ENCODE data around the gene GRIN2A. TPM values are rescaled to one million over a fixed set of nuclear protein-coding genes. Genes with fewer than 3 reads are reported as not detected.

GRIN2A gene
- total RNA-seq, 1 experiment from 2014 or later, result 1.2 TPM

DNA sequence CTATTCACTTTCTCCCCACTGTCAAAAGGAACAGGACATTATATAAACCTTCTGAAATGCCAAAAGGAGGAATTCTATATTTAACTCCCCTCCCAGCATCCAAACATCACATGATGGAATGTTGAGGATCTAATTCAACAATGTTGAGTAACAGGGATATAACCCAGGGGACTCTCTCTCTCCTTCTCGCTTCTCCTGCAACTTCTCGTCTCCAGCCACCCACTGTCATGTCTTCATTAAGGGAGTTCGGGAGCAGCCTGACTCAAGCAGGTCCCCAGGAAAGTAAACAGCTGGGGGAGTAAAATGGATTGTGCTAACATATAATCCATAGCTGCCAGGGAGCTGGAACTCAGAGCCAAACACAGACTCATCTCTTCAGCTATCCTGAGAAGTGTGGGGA is 51.7 kb downstream of the GRIN2A start:
- no peak for DNase-seq (ENCODE audit: low read depth)

DNA sequence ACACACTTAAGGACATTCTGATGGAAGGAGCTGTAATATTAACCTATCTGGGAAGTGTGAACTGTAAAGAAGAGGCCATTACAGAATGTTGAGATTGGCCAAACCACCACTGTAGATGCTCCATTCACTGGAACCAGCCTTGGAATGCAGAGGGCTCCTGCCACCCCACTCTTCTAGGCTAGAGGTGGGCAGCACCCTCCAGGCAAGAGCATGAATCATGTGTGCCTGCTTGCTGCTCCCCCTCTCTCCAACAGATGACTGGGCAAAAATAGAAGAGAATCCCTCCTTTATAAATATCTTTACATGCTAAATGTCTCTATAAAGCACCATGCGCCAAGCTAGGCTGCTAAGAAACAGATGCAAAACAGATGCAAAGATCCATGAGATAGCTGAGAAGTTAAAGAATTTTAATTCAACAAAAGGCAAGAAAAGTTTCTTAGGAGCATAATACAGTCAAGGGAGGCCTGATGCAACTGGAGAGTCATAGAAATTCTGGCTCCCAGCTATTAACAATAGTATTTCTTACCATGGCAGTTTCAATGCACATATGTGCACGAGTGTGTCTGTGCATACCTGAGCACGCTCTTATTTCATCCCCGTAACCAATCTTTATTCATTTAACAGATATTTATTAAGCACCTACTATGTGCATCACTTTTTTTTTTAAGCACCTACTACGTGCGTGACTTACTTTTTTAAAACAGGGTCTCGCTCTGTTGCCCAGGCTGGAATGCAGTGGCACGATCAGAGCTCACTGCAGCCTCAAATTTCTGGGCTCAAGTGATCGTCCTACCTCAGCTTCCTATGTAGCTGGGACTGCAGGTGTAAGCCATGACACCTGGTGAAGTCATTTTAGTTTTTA is 53.6 kb downstream of the GRIN2A start:
- DNase-seq (ENCODE audit: low read depth), result peak; percentile 52

DNA sequence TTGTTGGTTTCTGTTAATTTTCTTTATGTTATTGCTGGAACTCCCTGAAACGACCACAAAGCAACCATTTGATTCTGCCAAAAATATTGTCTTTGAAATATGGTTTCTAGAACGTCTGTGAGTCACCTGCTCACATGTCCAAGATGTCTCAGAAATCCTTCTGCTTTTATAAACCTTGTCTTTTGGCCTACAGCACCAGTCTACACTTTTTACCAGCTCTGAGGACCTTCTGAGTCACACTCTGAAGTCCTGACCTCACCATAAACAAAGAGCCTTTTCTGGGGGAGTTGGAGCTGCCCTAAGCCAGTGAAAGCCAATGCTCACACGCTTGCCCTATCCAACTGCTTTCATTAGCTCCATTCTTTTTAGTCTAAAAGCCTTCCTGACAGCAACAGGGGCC is 55.5 kb downstream of the GRIN2A start:
- DNase-seq (ENCODE audit: low read depth), result peak; percentile 90

DNA sequence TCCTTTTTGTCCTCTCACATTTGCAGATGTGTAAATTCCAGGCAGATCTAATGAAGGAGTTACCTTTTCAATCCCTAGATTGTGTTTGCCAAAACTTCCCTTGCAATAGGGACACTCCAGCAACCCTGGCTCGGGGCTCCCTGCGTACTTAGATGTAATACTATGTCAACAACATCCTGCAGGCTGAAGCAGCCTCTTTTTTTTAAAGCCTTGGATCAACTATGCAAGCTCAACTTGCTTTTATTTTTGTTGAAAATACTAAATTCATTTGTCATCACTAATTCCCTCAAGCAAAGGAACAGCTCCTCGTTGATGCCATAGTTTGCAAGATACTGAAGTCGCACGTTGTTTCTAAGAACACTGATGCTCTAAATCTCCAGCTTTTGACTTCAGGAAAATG is 59.1 kb downstream of the GRIN2A start:
- DNase-seq (ENCODE audit: low read depth), result no peak

DNA sequence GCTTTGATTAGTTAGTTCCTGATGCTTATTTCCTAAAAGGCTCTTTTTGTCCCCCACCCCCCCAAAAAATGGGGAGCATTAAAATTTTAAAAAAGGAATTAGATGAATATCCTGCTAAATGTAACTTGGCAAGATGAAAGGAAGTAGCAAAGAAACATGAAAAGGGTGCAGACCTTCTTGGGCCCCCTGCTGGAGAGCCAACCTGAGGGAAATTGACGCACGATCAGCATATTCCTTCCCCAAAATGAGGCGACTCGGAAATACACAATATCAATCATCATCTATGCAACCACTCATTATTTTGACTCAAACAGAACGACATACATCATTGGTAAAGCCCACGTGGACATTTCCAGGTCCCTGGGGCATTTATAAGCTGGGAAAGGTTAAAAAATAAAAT is 59.7 kb downstream of the GRIN2A start:
- peak; percentile 54 for DNase-seq (ENCODE audit: low read depth)

- no peak for DNase-seq (ENCODE audit: low read depth)
Observed at GRCh38 chr16:10121897-10122425, 60.3 kb downstream of the GRIN2A start.

DNA sequence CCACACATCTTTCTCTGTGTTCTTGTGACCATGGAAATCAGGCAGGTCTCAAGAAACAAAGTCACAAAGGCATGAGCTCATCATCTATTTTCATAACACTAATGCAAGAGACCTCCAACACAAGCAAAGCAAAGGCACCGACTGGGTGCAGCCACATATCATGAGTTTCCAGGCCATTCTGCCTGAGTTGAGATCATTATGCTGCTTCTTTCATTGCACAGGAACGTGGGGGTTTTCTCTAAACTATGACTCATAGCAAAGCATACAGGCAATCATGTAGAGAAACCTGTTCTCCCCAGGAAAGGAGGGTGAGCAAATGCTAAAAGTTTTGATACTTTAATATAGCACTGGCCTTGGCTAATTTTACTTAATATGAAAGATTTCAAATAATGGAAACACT is 60.7 kb downstream of the GRIN2A start:
- peak; percentile 89 for DNase-seq (ENCODE audit: low read depth)

- DNase-seq (ENCODE audit: low read depth), result peak; percentile 86
Observed at GRCh38 chr16:10120953-10121352, 61.3 kb downstream of the GRIN2A start.

- DNase-seq (ENCODE audit: low read depth), result peak; percentile 89
Observed at GRCh38 chr16:10114409-10114808, 67.8 kb downstream of the GRIN2A start.

GRCh38 chr16:10113248-10113647 is 69.0 kb downstream of the GRIN2A start:
- DNase-seq (ENCODE audit: low read depth), result peak; percentile 63

- DNase-seq (ENCODE audit: low read depth), result no peak
Observed at GRCh38 chr16:10112021-10112420, 70.2 kb downstream of the GRIN2A start.

GRCh38 chr16:10111156-10111761 is 71.0 kb downstream of the GRIN2A start:
- DNase-seq (ENCODE audit: low read depth), result no peak

DNA sequence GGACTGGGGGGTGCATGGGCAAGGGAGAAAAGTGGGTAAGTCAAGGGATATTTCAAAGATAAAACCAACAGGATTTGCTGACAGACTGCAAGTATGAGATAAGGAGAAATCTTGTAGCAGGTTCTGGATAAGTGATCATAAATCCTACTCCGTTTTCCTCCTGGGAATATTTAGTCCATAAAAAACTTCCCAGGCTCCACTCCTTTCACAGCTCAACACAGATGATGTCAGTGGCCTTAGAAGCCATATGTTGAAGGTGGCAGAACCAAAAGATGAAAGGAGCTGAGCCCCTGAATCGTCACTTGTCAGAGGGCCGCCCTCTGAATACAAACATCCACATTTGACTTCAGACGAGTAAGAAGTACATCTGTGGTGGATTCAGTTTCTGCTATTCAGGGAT is 71.7 kb downstream of the GRIN2A start:
- DNase-seq (ENCODE audit: low read depth), result no peak

GRCh38 chr16:10107081-10107480 is 75.1 kb downstream of the GRIN2A start:
- DNase-seq (ENCODE audit: low read depth), result no peak

DNA sequence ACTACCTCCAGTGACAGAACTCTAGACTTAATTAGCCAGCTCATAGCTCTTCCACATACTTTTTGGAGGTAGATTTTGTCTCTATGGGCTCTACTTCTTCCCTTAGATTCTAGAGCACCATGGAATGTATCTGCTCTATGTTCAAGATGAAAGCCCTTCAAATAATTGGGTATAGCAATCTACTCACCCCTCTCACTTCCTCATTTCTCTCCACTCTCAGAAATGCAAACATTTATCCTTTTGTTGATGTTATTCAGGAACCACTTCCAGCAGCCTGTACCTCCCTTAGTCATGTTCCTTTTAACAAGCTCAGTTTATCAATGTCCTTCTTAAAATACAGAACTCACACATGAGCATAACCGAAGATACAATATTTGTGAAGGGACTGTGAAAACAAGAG is 78.5 kb downstream of the GRIN2A start:
- no peak for DNase-seq (ENCODE audit: low read depth)

DNA sequence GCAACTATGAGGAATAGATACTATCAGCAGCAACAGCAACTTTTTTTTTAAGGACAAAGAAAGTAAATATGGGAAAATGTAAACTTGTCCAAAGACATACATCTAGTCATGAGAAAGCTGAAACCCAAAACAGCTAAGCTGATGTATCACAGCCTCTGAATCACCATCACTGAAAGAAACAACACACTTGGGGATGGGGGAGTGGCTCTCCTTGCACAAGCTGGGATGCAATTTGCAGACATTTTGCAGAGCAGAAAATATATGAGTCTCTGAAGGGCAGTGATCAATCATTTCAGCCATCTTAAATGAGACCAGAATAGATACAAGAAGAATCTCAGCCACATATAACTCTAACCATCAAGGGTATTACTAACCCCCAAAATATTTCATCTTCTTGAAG is 79.1 kb downstream of the GRIN2A start:
- peak; percentile 55 for DNase-seq (ENCODE audit: low read depth)

DNA sequence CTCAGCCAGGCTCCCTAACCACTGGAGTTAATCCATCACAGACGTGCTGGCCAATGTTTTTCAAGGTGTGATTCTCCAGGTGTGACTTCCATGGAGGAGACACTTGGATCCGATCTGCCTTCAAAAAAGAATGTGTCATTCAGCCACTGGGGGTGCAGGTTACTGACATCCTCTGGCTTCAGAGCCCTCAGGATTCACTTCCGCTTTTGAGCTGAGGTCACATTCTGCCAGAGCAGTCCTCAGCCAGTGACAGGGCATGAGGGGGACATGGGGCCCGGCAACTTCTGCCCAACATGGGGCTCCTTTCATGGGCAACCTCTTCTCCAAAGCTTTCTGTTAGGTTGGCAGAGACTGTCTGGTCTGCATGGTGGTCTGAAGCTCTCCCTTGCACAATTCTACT is 81.4 kb downstream of the GRIN2A start:
- DNase-seq (ENCODE audit: low read depth), result no peak

- peak; percentile 44 for DNase-seq (ENCODE audit: low read depth)
Observed at GRCh38 chr16:10098991-10099390, 83.2 kb downstream of the GRIN2A start.

DNA sequence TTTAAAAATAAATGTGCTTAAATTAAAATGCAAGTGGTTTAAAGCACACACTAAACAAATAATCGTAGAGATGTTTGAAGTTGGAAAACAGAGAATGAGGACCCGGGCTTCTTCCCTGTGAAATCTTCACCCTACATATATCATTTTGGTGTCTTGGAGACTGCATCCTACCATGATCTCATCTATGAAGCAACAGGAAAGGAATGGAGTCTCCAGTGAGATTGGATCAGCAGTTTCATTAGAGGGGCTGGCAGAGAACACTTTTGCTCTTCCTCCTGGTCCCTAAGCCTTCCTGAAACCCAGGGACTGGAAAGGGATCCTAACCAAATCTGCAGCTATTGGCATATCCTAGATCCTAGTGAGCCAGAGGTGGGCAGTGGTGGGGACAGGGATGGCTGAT is 85.0 kb downstream of the GRIN2A start:
- peak; percentile 35 for DNase-seq (ENCODE audit: low read depth)

DNA sequence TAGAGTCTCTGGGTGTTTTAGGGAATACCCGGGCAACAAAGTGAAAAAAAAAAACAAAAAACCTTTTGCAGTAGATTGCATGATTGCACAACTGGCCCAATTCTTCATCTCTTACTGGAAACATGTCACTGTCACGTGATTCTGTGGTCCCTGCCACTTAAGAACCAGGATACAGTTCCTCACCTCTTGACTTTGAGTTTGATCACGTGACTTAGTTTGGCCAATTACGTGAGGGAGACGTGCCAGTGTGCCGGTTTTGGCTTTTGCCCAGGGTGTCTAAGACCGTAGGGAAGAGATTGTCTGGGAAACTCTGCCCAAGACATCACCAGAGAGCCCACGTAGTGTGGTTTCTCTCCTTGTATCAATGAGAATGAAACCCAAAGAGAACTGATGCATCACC is 88.7 kb downstream of the GRIN2A start:
- DNase-seq (ENCODE audit: low read depth), result peak; percentile 90

DNA sequence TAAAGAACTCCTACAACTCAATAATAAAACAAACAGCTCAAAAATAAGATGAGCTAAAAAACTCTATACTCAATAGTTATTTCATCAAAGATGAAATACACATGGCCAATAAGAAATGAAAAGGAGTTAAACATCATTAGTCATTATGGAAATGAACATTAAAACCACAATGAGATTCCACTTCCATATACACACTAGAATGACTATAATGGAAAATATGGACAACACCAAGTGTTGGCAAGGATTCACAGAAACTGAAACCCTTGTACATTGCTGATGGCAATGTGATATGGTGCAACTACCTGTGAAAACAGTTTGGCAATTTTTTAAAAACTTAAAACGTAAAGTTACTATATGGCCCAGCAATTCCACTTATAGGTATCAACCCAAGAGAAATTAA is 91.4 kb downstream of the GRIN2A start:
- peak; percentile 83 for DNase-seq (ENCODE audit: low read depth)

GRCh38 chr16:10088380-10088793 is 93.8 kb downstream of the GRIN2A start:
- peak; percentile 89 for DNase-seq (ENCODE audit: low read depth)

- peak; percentile 53 for DNase-seq (ENCODE audit: low read depth)
Observed at GRCh38 chr16:10087151-10087550, 95.1 kb downstream of the GRIN2A start.
